Subcutaneous adipose tissue (tissue), 4 donors: ENCODE results near the gene C1orf116. TPM values are rescaled to one million over a fixed set of nuclear protein-coding genes. Genes with fewer than 3 reads are reported as not detected.

Experiments
- total RNA-seq, 4 donors: library from RNA; depleted of rRNA; stranded (reverse); fragments of >200 nt; gene quantifications; one replicate each; pipeline ENCODE4 v1.1.0, GENCODE V29; 2016
- TF ChIP-seq, protein P1 (sequence below): fragments of 450-650 bp; IDR thresholded peaks from one replicate; pipeline ENCODE4 v1.5.1; 2016; ENCODE audit warnings: low read depth, mild to moderate bottlenecking, control low read depth, antibody characterized with exemption, moderate library complexity

C1orf116 gene
- total RNA-seq, 4 donors from 2014 or later: under 0.01 to 0.17 TPM; not detected in 2

DNA sequence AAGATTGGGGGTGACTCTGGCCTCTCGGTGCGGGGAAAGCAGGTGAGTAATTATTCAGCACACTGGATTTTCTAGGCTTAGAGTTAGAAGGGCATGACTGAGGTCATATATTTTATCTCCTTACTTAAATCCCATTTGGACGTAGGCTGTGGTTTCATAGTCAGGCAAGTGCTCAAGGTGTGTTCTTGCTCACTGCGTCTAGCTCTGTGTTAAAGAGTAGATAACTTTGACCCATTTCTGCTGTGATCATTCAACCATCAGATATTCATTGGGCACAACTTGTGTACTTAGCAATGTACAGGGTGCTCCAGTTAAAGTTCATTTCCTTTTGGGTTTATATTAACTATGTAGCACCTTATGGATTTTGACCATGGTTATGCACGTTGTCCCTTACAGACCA, 35.1 kb upstream of the C1orf116 start:
- TF ChIP-seq, protein P1, sequence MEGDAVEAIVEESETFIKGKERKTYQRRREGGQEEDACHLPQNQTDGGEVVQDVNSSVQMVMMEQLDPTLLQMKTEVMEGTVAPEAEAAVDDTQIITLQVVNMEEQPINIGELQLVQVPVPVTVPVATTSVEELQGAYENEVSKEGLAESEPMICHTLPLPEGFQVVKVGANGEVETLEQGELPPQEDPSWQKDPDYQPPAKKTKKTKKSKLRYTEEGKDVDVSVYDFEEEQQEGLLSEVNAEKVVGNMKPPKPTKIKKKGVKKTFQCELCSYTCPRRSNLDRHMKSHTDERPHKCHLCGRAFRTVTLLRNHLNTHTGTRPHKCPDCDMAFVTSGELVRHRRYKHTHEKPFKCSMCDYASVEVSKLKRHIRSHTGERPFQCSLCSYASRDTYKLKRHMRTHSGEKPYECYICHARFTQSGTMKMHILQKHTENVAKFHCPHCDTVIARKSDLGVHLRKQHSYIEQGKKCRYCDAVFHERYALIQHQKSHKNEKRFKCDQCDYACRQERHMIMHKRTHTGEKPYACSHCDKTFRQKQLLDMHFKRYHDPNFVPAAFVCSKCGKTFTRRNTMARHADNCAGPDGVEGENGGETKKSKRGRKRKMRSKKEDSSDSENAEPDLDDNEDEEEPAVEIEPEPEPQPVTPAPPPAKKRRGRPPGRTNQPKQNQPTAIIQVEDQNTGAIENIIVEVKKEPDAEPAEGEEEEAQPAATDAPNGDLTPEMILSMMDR: no peak

DNA sequence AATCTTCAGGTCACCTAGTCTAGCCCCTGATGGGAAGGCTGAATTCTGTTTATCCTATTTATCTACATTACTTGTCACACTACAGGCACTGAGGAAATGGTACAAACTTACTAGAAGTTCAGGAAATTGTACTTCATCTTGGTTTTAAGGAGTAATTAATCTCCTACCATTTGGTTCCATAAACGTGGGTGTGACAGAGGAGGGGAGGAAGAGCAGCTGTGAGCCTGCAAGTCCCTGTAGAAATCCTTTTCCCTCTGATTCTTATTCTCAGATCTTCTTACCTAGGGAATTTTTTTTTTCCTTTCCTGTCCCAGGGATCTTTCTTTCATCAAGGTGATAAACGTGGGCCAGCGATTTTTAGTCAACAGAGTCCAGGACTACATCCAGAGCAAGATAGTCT, 34.6 kb upstream of the C1orf116 start:
- TF ChIP-seq, protein P1: no peak

DNA sequence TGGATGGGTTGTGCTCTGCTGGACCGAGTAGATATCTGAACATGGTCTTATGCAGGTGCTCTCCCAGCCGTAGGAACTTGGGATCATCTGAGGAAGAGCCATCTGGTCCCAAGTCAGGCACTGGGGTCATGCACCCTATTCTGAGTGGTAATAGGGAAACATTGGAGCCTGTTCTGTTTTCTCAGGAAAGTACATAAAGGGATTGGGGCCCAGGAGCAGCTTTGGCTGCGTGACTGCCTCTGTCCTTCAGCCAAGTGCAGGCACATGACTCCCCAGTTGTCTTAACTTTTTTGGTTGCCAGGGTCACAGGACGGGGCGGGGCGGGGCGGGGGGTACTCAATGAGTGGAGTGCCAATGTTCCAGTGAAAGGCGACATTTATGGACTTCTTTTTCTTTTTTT, 32.0 kb upstream of the C1orf116 start:
- TF ChIP-seq, protein P1: no peak

DNA sequence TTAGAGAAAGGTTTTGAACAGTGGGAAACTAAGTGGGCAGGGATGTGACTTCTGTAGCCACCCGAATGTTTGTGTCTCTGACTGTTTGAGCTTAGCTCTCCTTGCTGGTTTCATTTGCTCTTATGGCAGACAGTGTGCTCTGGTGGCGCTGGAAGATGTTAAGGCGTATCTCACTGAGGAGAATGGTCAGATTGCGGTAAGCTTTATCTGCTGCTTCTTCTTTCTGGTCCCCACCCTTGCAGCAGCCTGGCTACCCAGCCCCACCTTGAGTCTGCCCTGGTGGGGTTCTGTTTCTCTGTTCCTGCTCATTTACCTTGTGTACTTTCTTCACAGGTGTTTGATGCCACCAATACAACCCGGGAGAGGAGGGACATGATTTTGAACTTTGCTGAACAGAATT, 30.5 kb upstream of the C1orf116 start:
- TF ChIP-seq, protein P1: no peak

DNA sequence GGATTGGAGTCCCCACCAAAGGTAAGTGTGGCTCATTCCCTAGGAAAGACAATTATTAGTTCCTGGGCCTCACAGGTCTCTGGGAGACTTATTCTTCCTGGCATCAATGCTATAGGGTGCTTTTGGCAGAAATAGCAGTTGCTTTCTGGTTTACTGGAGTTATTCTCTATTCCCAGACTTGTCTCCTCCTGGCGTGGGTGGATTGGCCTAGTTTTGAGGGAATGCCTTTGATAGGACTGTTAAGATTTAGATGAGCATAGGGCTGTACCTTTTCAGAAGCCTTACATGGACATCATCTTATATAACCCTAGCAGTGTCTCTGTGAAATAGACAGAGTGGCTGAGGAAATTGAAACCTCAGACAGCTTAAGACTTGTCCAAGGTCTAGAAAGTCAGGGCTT, 29.5 kb upstream of the C1orf116 start:
- TF ChIP-seq, protein P1: no peak

DNA sequence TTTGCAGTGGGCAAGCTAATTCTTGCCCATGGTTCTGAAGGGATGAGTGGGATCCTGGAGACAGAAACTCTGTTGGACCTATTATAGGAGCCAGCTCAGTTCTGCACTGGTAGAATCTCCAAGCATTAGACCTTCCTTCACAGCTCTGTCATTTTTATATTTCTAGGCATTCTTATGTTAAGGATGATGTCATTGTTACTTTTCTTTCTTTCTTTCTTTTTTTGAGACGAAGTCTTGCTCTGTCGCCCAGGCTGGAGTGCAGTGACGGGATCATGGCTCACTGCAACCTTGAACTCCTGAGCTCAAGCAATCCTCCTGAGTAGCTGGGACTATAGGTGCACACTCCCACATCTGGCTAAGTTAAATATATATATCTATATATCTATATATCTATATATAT, 28.0 kb upstream of the C1orf116 start:
- TF ChIP-seq, protein P1: no peak

DNA sequence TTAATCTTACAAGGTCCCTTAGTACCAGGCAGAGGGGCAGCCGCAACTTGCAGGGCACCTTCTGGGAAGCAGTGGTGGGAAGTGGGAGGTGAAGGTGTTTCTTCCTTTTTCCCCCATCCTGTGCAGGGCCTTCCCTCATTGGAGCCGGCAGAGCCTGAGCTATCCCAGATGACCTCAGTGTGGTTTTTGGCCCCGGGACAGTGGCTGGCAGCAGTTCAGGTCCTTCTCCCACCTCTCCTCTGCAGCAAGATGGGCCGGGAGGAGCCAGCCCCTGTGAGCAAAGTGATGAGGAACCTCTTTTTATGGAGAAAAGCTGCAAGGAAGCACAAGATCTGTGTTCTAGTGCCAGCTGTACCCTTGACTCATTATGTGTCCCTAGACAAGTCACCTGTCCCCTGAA, 27.3 kb upstream of the C1orf116 start:
- TF ChIP-seq, protein P1: no peak
